Esophagus squamous epithelium (tissue), 5 donors: ENCODE data around the gene ETS1. TPM values are rescaled to one million over a fixed set of nuclear protein-coding genes. Genes with fewer than 3 reads are reported as not detected.
A peak's percentile ranks its signal among the peaks of the same experiment; 100 is the strongest.

Experiments used
- DNase-seq: peaks from one replicate; lab custom pipeline; 2025; lab: John Stamatoyannopoulos, UW
- H3K27ac ChIP-seq, 4 donors: fragments of 200-600 bp; sonication (generic); one replicate each; pipeline ENCODE4 v1.5.1; 2016 to 2019; ENCODE audit warnings: mild to moderate bottlenecking in 1 of 4
- H3K27me3 ChIP-seq, 4 donors: fragments of 200-600 bp; sonication (generic); 1 replicate in 3 of 4; 2 replicates in 1 of 4; pipeline versions ENCODE4 v1.5.1 to v1.6.0; 2017 to 2021; ENCODE audit warnings: antibody characterized with exemption in 1 of 4
- H3K36me3 ChIP-seq, 3 donors: fragments of 200-600 bp; sonication (generic); one replicate each; pipeline ENCODE4 v1.5.1; 2016 to 2019
- H3K4me1 ChIP-seq, 3 donors: fragments of 200-600 bp; sonication (generic); one replicate each; pipeline ENCODE4 v1.5.1; 2017 to 2019
- H3K4me3 ChIP-seq, 4 donors: fragments of 200-600 bp; sonication (generic); 1 replicate in 3 of 4; 2 replicates in 1 of 4; pipeline ENCODE4 v1.5.1; 2016 to 2019; ENCODE audit warnings: mild to moderate bottlenecking in 2 of 4, moderate library complexity in 1 of 4
- H3K9me3 ChIP-seq, 3 donors: fragments of 200-600 bp; sonication (generic); one replicate each; pipeline ENCODE4 v1.5.1; 2016 to 2019
- POLR2A ChIP-seq, 4 donors: fragments of 450-650 bp; IDR thresholded peaks; one replicate each; pipeline ENCODE4 v1.6.1; 2017; ENCODE audit warnings: antibody characterized with exemption in 4 of 4, mild to moderate bottlenecking in 4 of 4, moderate library complexity in 3 of 4
- WGBS, 2 donors: methylation state at CpG; one replicate each; pipeline ENCODE4 v1.1.5; 2018; 5-methylcytosine and 5-hydroxymethylcytosine counted together
- intact Hi-C: fragments of 100-400 bp; cut with DNase I; formaldehyde crosslinking; loops from one replicate; pipeline ENCODE4 v1.15.0; 2022
- total RNA-seq, 4 donors: library from RNA; depleted of rRNA; stranded (reverse); fragments of >200 nt; gene quantifications; one replicate each; pipeline ENCODE4 v1.1.0, GENCODE V29; 2016
- TF ChIP-seq, protein P1 (sequence below), 6 experiments: fragments of 450-650 bp in 4 of 6; fragments of 200-600 bp in 2 of 6; sonication (generic) in 2 of 6; IDR thresholded peaks; one replicate each; pipeline ENCODE4 v1.5.1; 2016 to 2019; ENCODE audit warnings: antibody characterized with exemption in 6 of 6, mild to moderate bottlenecking in 4 of 6, moderate library complexity in 4 of 6
- donor health status: DM: yes; HTN: yes; CAD: no.

Gene ETS1
- total RNA-seq, 4 donors from 2014 or later, result 3.4 to 37.0 (median 16.4) TPM

DNA sequence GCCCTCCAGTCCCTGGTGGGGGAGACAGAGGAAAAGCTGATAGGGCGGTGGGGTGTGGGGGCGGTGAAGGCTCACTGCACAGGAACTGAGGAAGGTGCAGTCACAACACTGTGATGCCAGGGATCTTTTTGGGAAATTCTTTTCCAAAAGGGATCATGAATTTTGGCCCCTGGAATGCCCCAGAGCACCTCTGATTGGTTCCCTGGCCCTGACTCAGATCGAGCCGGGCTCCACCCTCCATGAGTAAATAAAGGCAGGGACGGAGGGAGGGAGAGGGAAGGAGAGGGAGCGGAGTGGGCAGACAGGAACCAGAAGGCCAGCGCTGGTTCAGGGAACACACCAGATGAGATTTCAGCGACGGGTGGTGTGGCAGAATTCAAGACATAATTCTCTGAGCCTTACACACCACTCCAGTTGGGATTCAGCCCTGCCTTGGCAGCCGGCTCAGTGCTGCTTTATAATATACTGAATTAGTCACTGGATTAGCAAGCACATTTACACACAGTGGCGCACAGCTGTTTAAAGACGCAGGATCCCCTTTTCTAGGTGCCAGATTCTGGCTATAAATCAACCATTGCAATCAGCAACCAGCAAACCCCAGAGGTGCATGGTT is 80.3 kb downstream of the ETS1 start:
- peak overlapping the region; percentile 4 to 60 (median 28) for H3K4me3 ChIP-seq
- intact Hi-C loops, result no loop called here
- DNase-seq, result peak; percentile 48
- H3K4me1 ChIP-seq, result peaks cover 17 to 100% (median 63%) of the 10 kb centered on the region in 3 donors
- H3K9me3 ChIP-seq, result no peaks in the 10 kb centered on the region
- H3K27me3 ChIP-seq, result no peaks in the 10 kb centered on the region
- WGBS, 2 donors, result 1 to 10% methylated on average over 6 to 12 of the region's 12 CpGs
- H3K27ac ChIP-seq, result peak overlapping the region; percentile 77 to 90 (median 83)
- H3K36me3 ChIP-seq, result no peaks in the 10 kb centered on the region
- peak in 1 of 4 donors; percentile 52 for TF ChIP-seq POLR2A (IDR thresholded peaks at IDR 0.05)
- TF ChIP-seq, protein P1, sequence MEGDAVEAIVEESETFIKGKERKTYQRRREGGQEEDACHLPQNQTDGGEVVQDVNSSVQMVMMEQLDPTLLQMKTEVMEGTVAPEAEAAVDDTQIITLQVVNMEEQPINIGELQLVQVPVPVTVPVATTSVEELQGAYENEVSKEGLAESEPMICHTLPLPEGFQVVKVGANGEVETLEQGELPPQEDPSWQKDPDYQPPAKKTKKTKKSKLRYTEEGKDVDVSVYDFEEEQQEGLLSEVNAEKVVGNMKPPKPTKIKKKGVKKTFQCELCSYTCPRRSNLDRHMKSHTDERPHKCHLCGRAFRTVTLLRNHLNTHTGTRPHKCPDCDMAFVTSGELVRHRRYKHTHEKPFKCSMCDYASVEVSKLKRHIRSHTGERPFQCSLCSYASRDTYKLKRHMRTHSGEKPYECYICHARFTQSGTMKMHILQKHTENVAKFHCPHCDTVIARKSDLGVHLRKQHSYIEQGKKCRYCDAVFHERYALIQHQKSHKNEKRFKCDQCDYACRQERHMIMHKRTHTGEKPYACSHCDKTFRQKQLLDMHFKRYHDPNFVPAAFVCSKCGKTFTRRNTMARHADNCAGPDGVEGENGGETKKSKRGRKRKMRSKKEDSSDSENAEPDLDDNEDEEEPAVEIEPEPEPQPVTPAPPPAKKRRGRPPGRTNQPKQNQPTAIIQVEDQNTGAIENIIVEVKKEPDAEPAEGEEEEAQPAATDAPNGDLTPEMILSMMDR (IDR thresholded peaks at IDR 0.05), result no peak

DNA sequence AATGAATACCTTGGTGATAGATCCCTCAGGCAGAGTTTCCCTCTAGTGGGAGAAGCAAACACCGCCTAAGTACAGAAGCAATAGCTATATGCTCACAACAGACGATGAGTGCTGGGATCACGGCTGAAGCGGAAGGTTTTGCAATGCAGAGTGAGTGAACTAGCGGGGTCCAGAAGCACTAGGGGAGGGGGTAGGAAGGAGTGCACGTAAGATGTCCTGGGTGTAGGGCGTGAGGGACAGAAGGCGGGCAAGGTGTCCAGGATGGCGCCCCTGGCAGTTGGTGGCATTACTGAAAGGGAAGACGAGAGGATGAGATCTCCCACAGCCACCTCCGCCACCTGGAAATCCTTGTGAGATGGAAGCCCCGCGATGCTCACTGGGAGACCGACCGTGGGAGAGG is 81.0 kb downstream of the ETS1 start:
- Histone ChIP-seq H3K9me3 (no peaks in the 10 kb centered on the region), H3K4me3 (peak overlapping the region in 1 of 4 donors; percentile 60), H3K4me1 (peaks cover 17 to 100% (median 68%) of the 10 kb centered on the region in 3 donors), H3K36me3 (no peaks in the 10 kb centered on the region), H3K27ac (peak overlapping the region; percentile 77 to 90 (median 83)), H3K27me3 (no peaks in the 10 kb centered on the region)
- intact Hi-C loops, result no loop called here
- no peak for DNase-seq
- TF ChIP-seq, protein P1 (IDR thresholded peaks at IDR 0.05), result no peak
- TF ChIP-seq POLR2A (IDR thresholded peaks at IDR 0.05), result no peak
- WGBS, 2 donors, result 88 to 90% methylated on average over 12 to 13 of the region's 15 CpGs

DNA sequence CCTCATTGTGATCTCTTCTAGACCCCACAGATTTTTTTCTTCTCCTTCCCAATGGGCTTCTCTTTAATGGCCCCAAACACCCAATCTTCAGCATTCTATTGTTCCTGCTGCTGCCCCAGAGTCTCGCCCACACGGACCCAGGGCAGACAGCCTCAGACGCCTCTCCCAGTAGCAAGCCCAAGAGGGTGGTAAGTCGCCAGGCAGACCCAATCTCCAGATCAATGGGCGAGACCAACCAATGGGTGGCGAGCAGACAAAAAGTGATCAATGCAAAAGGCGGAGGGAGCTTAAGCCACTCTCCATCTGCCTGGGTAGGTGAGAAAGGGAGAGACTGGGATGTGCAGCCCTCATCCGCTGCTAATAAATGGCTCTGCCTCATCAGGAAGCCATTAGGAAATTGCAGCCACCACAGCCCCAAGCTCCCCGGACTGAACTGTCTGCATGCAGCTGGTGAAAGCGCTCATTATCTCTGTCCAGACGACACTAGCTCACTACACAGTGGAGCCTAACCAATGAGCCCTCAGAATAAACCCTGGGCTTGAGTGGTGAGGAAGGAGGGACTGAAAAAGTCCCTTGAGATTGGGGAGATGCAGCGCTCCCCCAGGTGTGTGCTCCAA is 81.8 kb downstream of the ETS1 start:
- Histone ChIP-seq H3K4me3 (no peak overlapping the region), H3K36me3 (no peaks in the 10 kb centered on the region), H3K27me3 (no peaks in the 10 kb centered on the region), H3K27ac (peak overlapping the region in 3 of 4 donors; percentile 77 to 90 (median 86)), H3K9me3 (no peaks in the 10 kb centered on the region), H3K4me1 (peaks cover 17 to 100% (median 73%) of the 10 kb centered on the region in 3 donors)
- WGBS, 2 donors, result 82 to 87% methylated on average over 6 to 7 of the region's 12 CpGs
- TF ChIP-seq, protein P1 (IDR thresholded peaks at IDR 0.05), result no peak
- TF ChIP-seq POLR2A (IDR thresholded peaks at IDR 0.05), result no peak
- DNase-seq, result no peak
- intact Hi-C loops, result no loop called here

DNA sequence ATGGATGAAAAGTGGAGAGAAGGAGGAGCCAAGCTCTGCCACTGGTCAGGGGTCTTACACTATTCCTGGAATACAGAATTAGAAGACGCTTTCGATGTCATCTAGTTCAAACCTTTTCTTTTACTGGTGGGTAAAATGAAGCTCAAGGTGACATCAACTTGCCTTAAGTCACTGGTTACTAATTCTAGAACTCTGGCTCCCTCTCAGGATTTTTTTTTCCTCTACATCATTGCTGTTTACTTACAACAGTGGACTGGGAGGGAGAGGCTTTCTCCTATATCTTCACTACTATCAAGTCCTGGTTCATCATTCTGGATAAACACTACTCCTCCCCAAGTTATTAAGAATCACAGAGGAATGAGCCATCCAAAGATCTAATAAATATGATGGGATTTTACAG is 82.9 kb downstream of the ETS1 start:
- no peak for DNase-seq
- intact Hi-C loops, result no loop called here
- Histone ChIP-seq H3K27ac (peak overlapping the region in 2 of 4 donors; percentile 69 to 86), H3K27me3 (no peaks in the 10 kb centered on the region), H3K9me3 (no peaks in the 10 kb centered on the region), H3K36me3 (no peaks in the 10 kb centered on the region), H3K4me1 (peaks cover 17 to 100% (median 68%) of the 10 kb centered on the region in 3 donors), H3K4me3 (no peak overlapping the region)
- TF ChIP-seq POLR2A (IDR thresholded peaks at IDR 0.05), result no peak
- TF ChIP-seq, protein P1 (IDR thresholded peaks at IDR 0.05), result no peak
- 76 to 85% methylated on average over 2 of the region's 2 CpGs for WGBS, 2 donors
